LNCAP (cell line): Measurements from ENCODE around the gene CXCL13.

Experiments used
- CTCF ChIP-seq: fragments of 450-650 bp; IDR thresholded peaks from 2 replicates; pipeline ENCODE4 v1.5.1; 2017; ENCODE audit warnings: mild to moderate bottlenecking

CXCL13 gene, protein sequence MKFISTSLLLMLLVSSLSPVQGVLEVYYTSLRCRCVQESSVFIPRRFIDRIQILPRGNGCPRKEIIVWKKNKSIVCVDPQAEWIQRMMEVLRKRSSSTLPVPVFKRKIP

DNA sequence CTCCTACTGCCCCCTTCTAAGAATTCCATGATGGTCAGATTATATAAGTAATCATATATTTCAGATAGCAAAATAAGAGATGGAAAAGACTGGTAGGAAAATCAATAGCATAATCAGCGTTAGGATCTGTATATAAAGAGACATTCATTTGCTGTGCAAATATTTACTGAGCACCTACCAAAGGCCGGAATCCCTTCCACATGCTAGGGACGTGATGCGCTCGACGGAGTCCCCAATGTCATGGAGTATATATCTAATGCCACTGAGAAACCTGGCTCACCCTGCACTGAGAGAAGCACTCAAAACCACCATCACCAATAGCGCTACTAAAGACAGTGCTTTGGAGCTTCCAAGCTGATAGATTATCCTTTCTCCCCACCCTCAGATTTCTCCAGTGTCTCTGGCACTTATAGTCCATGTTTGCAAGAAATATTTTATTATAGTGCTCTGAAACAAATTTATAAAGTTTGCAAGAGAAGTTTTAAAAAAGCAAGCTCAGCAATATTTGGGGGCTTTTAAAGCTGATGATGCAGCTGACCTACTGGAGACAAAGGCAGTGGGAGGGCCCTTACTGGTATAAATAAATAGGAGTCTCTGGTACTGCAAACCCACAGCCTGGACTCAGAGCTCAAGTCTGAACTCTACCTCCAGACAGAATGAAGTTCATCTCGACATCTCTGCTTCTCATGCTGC lies at the start of gene CXCL13:
CXCL13 (plus strand) TSS at position 611 of the 693 bp plus-strand sequence; CDS start at position 657, 46 bp downstream.
- TF ChIP-seq CTCF = no peak

DNA sequence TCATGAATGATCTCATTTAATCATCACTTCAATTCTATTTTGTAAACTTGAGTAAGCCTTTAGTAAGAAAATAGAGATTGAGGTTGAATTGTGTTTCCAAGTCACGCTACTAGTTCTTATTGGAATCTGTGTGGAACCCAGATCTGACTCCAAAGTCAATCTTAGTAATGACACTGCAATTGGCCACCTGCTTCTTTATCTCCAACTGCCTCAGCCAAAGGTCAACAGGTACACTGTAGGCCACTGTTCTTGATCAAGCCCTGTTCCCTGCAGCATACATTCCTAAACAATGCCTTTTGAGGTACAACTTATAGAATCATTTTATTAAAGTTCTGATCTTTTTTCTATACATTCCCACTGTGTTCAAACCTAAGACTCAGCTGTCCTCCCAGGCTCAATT lies 45.5 kb upstream of the CXCL13 start:
- TF ChIP-seq CTCF = no peak

DNA sequence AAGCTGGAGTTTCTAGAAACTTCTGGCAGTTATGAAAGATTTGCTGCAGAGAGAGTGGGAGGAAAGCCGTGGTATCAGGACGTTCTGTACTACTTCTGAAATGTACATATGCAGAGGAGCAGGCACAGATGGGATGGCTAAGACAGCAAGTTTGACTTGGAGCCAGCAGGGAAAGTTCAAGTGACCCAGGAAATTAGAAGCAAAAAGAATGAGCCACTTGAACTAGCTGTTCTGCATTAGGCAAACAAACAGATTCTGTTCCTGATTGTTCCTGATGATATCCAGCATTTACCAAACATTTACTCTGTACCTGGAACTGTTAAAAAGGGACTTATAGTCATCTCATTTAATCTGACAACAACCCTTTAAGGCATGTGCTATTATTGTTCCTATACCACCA lies 41.4 kb upstream of the CXCL13 start:
- no peak for TF ChIP-seq CTCF

DNA sequence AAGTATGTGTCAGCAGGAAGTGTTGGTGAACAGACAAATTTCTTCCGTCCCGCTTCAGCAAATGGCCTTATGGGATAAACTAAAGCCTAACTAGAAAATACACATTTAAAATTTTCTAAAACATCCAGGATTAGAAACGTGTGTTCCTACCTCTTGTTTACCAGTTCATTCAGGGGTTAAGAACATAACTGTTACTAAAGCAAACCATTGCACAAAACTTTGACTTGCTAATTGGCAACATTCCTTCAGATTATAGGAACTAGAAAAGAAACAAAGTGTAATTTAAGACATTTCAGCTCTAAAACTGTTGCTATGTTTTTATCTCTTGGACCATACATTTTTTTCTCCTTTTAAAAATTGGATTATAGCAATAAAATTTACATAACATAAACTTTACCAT lies 39.5 kb upstream of the CXCL13 start:
- no peak for TF ChIP-seq CTCF

- TF ChIP-seq CTCF = no peak
These were observed 38.1 kb upstream of the CXCL13 start for GRCh38 chr4:77567549-77567948.

DNA sequence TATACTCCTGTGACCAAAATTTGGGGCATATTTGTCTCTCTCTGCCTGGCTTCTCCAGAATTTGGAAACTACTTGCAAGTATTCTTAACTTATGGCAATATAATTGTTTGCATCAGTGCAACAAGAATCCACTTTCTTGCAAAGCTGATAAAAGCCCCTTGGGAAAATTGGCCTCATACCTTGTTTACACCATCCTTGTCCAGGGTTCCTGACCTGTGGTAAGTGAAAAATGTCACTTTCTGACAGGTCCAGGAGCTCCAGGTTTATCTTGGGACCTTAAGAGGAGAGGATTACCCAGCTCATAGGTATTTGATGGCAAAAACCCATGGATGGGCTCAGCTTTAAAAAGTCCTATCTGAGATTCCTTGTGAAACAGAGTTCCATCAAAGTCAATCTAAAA lies 29.3 kb upstream of the CXCL13 start:
- TF ChIP-seq CTCF = no peak

DNA sequence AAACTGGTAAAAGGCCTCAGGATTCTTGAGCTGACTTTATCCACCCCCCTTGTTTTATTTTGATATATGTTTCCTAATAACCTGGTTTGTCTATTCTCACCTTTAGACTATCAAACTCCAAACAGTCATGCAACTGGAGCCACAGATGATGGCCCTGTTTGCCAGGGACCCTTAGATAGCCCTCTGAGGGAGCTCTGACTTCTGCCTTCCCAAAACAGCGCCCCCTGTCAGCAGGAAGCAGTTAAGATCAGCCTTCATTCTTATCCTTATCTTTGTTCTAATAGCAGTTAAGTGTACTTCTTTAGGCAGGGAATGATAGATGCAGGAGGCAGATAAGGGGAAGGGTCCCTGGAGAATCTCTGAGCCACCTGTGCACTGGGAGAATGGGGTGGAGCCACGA lies 27.5 kb upstream of the CXCL13 start:
- peak; percentile 14; the same call in 1 of the 2 replicates for TF ChIP-seq CTCF
